Fibroblast of mammary gland (primary cell): Measurements from ENCODE around the gene WARS2.

ENCODE experiments used
- DNase-seq: peaks from one replicate; pipeline ENCODE4 v3.0.0-alpha.2; 2010; ENCODE audit warnings: low read depth
- H3K4me3 ChIP-seq: 2 replicates; pipeline ENCODE4 v1.5.1; 2011; ENCODE audit warnings: low read depth, mild to moderate bottlenecking, low read length, moderate library complexity; ENCODE audit not compliant: control insufficient read depth
- TF ChIP-seq, protein P1 (sequence below): conservative IDR thresholded peaks from 2 replicates; pipeline ENCODE4 v1.5.1; 2011; ENCODE audit warnings: low read depth, low read length, inconsistent platforms; ENCODE audit not compliant: control insufficient read depth, insufficient read depth

WARS2 gene

DNA sequence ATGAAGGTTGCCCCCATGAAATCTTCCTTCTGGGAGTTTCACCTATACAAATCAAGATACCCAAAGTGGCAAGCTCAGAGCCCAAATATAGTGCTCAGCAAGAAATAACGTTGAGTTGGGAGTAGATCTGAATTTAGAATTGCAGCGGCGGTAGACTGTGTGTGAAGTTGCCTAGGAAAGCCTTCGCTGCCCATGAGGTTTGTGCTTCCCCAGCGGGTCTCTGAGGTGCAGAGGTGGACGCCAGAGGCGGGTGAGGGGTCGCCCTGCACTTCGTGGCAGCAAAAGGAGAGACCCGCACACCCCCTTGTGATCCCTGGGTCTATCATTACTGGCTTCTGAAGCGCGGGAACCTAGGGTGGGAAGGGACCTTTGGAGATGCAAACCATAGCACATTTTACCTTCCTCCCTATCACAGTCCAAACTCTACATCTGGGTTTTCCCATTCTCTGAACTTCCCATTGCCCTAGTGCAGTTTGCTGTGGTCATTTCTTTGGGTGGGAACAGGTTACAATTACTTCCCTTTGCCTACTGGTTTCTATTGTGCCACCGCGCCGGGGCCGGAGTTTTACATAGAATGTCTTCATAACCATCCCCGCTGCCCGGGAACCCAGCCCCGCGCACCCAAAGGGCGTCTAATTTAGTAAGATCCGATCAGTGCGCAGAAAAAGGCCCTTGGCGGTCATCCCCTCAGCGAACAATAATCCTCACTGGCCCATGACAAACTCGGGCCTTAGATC is 157.5 kb downstream of the WARS2 start:
- TF ChIP-seq, protein P1, sequence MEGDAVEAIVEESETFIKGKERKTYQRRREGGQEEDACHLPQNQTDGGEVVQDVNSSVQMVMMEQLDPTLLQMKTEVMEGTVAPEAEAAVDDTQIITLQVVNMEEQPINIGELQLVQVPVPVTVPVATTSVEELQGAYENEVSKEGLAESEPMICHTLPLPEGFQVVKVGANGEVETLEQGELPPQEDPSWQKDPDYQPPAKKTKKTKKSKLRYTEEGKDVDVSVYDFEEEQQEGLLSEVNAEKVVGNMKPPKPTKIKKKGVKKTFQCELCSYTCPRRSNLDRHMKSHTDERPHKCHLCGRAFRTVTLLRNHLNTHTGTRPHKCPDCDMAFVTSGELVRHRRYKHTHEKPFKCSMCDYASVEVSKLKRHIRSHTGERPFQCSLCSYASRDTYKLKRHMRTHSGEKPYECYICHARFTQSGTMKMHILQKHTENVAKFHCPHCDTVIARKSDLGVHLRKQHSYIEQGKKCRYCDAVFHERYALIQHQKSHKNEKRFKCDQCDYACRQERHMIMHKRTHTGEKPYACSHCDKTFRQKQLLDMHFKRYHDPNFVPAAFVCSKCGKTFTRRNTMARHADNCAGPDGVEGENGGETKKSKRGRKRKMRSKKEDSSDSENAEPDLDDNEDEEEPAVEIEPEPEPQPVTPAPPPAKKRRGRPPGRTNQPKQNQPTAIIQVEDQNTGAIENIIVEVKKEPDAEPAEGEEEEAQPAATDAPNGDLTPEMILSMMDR: no peak
- H3K4me3 ChIP-seq: peak overlapping the region; percentile 48
- no peak for DNase-seq

DNA sequence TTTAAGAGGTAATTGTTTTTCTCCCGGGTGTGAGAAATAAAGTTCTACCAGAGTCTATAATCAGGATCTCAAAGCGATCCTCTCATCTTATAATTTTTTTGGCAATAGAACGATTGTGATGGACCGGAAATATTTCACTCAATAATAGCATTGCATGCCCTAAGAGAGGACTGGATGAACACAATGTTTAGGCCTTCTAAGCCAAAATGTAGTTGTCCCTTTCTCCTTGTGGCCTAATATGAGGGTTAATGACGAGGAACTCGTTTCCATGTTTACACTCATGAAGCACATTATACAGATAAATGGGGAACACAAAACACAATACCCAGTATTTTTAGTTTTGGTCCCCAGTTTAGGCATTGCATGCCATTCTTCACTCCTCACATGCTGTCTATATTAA is 158.2 kb downstream of the WARS2 start:
- peak overlapping the region; percentile 48 for H3K4me3 ChIP-seq
- no peak for DNase-seq
- TF ChIP-seq, protein P1: no peak

- TF ChIP-seq, protein P1: no peak
Measured at GRCh38 chr1:118981436-118981835, 159.0 kb downstream of the WARS2 start.

More at GRCh38 chr1:118981436-118981835, 159.0 kb downstream of the WARS2 start:
- no peak for DNase-seq
- H3K4me3 ChIP-seq: peak overlapping the region; percentile 48
